NB4 (cell line): ENCODE results near the gene SHOX.

Experiments used
- MYC ChIP-seq: IDR thresholded peaks from 2 replicates; pipeline ENCODE4 v1.6.1; 2011; ENCODE audit warnings: low read depth, low read length
- POLR2A ChIP-seq: IDR thresholded peaks from 2 replicates; pipeline ENCODE4 v1.6.1; 2011; ENCODE audit warnings: mild to moderate bottlenecking; ENCODE audit not compliant: insufficient read length; ENCODE audit errors: extremely low read depth
- TF ChIP-seq, protein P1 (sequence below): IDR thresholded peaks from one replicate; pipeline ENCODE4 v1.5.1; 2012; ENCODE audit warnings: low read depth, low read length

- TF ChIP-seq, protein P1, sequence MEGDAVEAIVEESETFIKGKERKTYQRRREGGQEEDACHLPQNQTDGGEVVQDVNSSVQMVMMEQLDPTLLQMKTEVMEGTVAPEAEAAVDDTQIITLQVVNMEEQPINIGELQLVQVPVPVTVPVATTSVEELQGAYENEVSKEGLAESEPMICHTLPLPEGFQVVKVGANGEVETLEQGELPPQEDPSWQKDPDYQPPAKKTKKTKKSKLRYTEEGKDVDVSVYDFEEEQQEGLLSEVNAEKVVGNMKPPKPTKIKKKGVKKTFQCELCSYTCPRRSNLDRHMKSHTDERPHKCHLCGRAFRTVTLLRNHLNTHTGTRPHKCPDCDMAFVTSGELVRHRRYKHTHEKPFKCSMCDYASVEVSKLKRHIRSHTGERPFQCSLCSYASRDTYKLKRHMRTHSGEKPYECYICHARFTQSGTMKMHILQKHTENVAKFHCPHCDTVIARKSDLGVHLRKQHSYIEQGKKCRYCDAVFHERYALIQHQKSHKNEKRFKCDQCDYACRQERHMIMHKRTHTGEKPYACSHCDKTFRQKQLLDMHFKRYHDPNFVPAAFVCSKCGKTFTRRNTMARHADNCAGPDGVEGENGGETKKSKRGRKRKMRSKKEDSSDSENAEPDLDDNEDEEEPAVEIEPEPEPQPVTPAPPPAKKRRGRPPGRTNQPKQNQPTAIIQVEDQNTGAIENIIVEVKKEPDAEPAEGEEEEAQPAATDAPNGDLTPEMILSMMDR = no peak
- TF ChIP-seq POLR2A (no peak), MYC (no peak)
Measured at GRCh38 chrX:639151-639550, 8.6 kb downstream of the SHOX start.
